Loucy (cell line): ENCODE results near the gene FGFRL1.

Experiments
- H2AFZ ChIP-seq: fragments of 200-600 bp; sonication (generic); 2 replicates; pipeline ENCODE4 v1.6.0; 2016; ENCODE audit warnings: antibody characterized with exemption, mild to moderate bottlenecking, low read length, moderate library complexity
- H3F3A ChIP-seq: fragments of 200-600 bp; 2 replicates; pipeline ENCODE4 v1.6.0; 2016; ENCODE audit warnings: antibody characterized with exemption, low read depth, mild to moderate bottlenecking
- H3K27me3 ChIP-seq: fragments of 200-600 bp; sonication (generic); 2 replicates; pipeline ENCODE4 v1.6.1; 2014; ENCODE audit warnings: low read length, mild to moderate bottlenecking; ENCODE audit not compliant: insufficient read depth, poor library complexity, severe bottlenecking
- H3K36me3 ChIP-seq: fragments of 200-600 bp; sonication (generic); 2 replicates; pipeline ENCODE4 v1.6.1; 2016; ENCODE audit warnings: low read length; ENCODE audit not compliant: insufficient read depth
- H3K4me1 ChIP-seq: fragments of 200-600 bp; sonication (generic); 2 replicates; pipeline ENCODE4 v1.5.1; 2014; ENCODE audit warnings: low read length, mild to moderate bottlenecking; ENCODE audit not compliant: insufficient read depth, poor library complexity, severe bottlenecking
- H3K4me2 ChIP-seq: fragments of 200-600 bp; sonication (generic); 2 replicates; pipeline ENCODE4 v1.6.0; 2014; ENCODE audit warnings: antibody characterized with exemption, low read length, low read depth, mild to moderate bottlenecking; ENCODE audit not compliant: poor library complexity, severe bottlenecking
- H3K4me3 ChIP-seq: fragments of 200-600 bp; sonication (generic); 2 replicates; pipeline ENCODE4 v1.5.1; 2014; ENCODE audit warnings: low read length, mild to moderate bottlenecking, mixed read lengths; ENCODE audit not compliant: poor library complexity, severe bottlenecking
- H3K79me2 ChIP-seq: fragments of 200-600 bp; sonication (generic); 2 replicates; pipeline ENCODE4 v1.6.1; 2014; ENCODE audit warnings: low read length; ENCODE audit not compliant: insufficient read depth
- H3K9ac ChIP-seq: fragments of 200-600 bp; sonication (generic); 2 replicates; pipeline ENCODE4 v1.6.0; 2014; ENCODE audit warnings: mild to moderate bottlenecking, low read depth, low read length, moderate library complexity; ENCODE audit not compliant: poor library complexity, severe bottlenecking
- H3K9me2 ChIP-seq: fragments of 200-600 bp; sonication (generic); replicated peaks from 2 replicates; pipeline ENCODE4 v1.6.1; 2016; ENCODE audit warnings: low read depth, low read length, mixed read lengths
- H3K9me3 ChIP-seq: fragments of 200-600 bp; sonication (generic); 2 replicates; pipeline ENCODE4 v1.6.1; 2014; ENCODE audit warnings: mild to moderate bottlenecking, antibody characterized with exemption, low read length, low read depth; ENCODE audit not compliant: insufficient read depth
- H4K20me1 ChIP-seq: fragments of 200-600 bp; sonication (generic); 2 replicates; pipeline ENCODE4 v1.6.0; 2014; ENCODE audit warnings: antibody characterized with exemption, low read length, mild to moderate bottlenecking; ENCODE audit not compliant: insufficient read depth, poor library complexity, severe bottlenecking
- CTCF ChIP-seq: fragments of 200-600 bp; sonication (generic); conservative IDR thresholded peaks from 2 replicates; pipeline ENCODE4 v1.5.1; 2014; ENCODE audit warnings: mild to moderate bottlenecking, antibody characterized with exemption, low read length
- EZH2phosphoT487 ChIP-seq: fragments of 200-600 bp; IDR thresholded peaks from 2 replicates; pipeline ENCODE4 v1.6.1; 2018; ENCODE audit warnings: antibody characterized with exemption, mild to moderate bottlenecking, moderate library complexity, borderline replicate concordance

Gene FGFRL1

DNA sequence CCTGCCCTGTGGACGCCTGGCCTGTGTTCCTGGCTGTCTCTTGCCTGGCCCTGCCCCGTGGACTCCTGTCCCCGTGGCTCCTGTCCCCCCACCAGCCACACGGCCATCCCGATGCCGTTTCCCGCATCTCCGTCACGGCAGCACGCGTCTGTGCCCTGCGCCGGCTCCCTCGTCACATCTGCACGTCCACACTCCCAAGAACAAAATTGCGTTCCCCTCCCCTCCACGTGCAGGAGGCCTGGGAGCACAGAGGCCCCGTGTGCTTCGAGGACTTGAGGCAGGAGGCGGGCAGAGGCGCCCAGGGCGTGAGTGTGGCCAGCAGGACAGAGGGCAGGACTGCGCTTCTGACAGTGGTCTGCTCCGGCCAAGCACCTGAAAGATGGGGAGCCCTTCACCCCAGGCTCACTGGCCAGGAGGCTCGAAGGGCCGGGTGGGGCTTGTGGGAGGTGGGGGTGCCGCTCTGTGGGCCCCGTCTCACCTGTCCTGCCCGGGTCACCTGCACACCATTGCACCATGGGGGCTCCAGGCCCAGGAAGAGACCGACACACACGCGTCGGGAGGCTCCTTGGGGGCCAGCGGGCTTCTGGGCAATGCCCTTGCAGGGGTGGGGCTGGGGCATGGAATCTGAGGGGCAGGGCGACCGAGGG, 17.3 kb downstream of the FGFRL1 start:
- no peak overlapping the region for H2AFZ ChIP-seq
- no peaks in the 10 kb centered on the region for H4K20me1 ChIP-seq
- H3K4me1 ChIP-seq = no peaks in the 10 kb centered on the region
- H3K9me2 ChIP-seq = no peaks in the 10 kb centered on the region
- no peaks in the 10 kb centered on the region for H3K27me3 ChIP-seq
- TF ChIP-seq EZH2phosphoT487 (no peak), CTCF (no peak)
- no peaks in the 10 kb centered on the region for H3K79me2 ChIP-seq
- no peaks in the 10 kb centered on the region for H3F3A ChIP-seq
- no peak overlapping the region for H3K4me3 ChIP-seq
- H3K9me3 ChIP-seq = no peaks in the 10 kb centered on the region
- H3K36me3 ChIP-seq = peaks cover 17% of the 10 kb centered on the region; the same call in 1 of the 2 replicates
- no peak overlapping the region for H3K9ac ChIP-seq
- no peak overlapping the region for H3K4me2 ChIP-seq

- no peaks in the 10 kb centered on the region for H4K20me1 ChIP-seq
- H3K9me2 ChIP-seq = no peaks in the 10 kb centered on the region
- no peak overlapping the region for H3K4me3 ChIP-seq
- H3K9ac ChIP-seq = no peak overlapping the region
- peaks cover 16% of the 10 kb centered on the region; the same call in 1 of the 2 replicates for H3K36me3 ChIP-seq
- no peaks in the 10 kb centered on the region for H3K4me1 ChIP-seq
- no peak overlapping the region for H3K4me2 ChIP-seq
- no peaks in the 10 kb centered on the region for H3K79me2 ChIP-seq
- no peaks in the 10 kb centered on the region for H3F3A ChIP-seq
- no peaks in the 10 kb centered on the region for H3K9me3 ChIP-seq
- no peak overlapping the region for H2AFZ ChIP-seq
- no peaks in the 10 kb centered on the region for H3K27me3 ChIP-seq
- TF ChIP-seq CTCF = no peak
- no peak for TF ChIP-seq EZH2phosphoT487
Observed at GRCh38 chr4:1029529-1029928, 18.1 kb downstream of the FGFRL1 start.

- H3K4me3 ChIP-seq = no peak overlapping the region
- H3K9ac ChIP-seq = no peak overlapping the region
- H4K20me1 ChIP-seq = no peaks in the 10 kb centered on the region
- H2AFZ ChIP-seq = no peak overlapping the region
- H3K79me2 ChIP-seq = no peaks in the 10 kb centered on the region
- peaks cover 11% of the 10 kb centered on the region; the same call in 1 of the 2 replicates for H3K36me3 ChIP-seq
- no peaks in the 10 kb centered on the region for H3K9me3 ChIP-seq
- H3K4me2 ChIP-seq = no peak overlapping the region
- H3K4me1 ChIP-seq = no peaks in the 10 kb centered on the region
- TF ChIP-seq EZH2phosphoT487 = no peak
- TF ChIP-seq CTCF = no peak
- no peaks in the 10 kb centered on the region for H3F3A ChIP-seq
- no peaks in the 10 kb centered on the region for H3K9me2 ChIP-seq
- H3K27me3 ChIP-seq = no peaks in the 10 kb centered on the region
Observed at GRCh38 chr4:1030031-1030430, 18.6 kb downstream of the FGFRL1 start.
